HFF-Myc (cell line): ENCODE measurements around the gene RABL2B.
"Not testable (repeated sequence)": the region's sequence is repeated elsewhere in the genome, so short reads cannot be mapped to it uniquely, and the experiment has no call there.

Experiments used
- DNase-seq: peaks from one replicate; pipeline ENCODE4 v3.0.0-alpha.2; 2011; ENCODE audit warnings: low read depth; ENCODE audit errors: extremely low read depth
- H3K4me3 ChIP-seq: replicated peaks from 2 replicates; pipeline ENCODE4 v1.5.1; 2011; ENCODE audit warnings: low read depth, mild to moderate bottlenecking, control low read depth, low read length
- TF ChIP-seq, protein P1 (sequence below): IDR thresholded peaks from 2 replicates; pipeline ENCODE4 v1.5.1; 2012; ENCODE audit warnings: mild to moderate bottlenecking, low read depth, low read length, control low read depth; ENCODE audit errors: missing control alignments

Gene RABL2B

DNA sequence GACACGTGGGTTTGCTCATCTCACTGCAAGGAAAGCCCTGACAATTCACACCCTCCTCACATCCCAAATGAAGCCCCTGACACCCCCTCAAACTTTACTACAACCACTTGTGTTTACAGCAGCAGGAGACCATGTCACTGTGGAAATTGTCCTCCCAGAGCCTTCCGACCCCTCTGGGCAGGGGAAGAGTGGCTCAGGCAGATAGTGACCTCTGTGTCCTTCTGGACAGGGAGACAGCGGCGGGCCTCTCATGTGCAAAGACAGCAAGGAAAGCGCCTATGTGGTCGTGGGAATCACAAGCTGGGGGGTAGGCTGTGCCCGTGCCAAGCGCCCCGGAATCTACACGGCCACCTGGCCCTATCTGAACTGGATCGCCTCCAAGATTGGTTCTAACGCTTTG lies 39.0 kb downstream of the RABL2B start:
- H3K4me3 ChIP-seq, result not testable (repeated sequence)

DNA sequence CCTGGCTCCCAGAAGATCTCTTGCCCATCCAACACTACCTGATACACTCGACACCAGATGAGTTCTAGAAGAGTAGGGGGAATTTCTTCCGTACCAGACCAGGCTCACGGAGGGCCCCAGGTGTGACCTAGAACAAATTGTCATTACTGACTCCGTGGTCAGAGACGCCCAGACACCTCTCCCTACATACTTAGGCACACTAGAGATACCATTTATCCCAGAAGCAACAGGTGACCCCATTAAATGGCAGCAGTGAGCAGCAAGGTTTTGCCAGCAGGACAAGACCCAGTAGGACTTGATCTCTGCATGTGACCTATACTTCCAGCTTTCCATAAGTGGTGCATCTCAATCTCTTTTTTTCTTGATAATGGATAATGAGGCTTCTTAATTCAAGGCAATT lies 42.7 kb downstream of the RABL2B start:
- not testable (repeated sequence) for DNase-seq, H3K4me3 ChIP-seq

More for the DNA sequence above, 39.0 kb downstream of the RABL2B start:
- DNase-seq, result not testable (repeated sequence)

DNA sequence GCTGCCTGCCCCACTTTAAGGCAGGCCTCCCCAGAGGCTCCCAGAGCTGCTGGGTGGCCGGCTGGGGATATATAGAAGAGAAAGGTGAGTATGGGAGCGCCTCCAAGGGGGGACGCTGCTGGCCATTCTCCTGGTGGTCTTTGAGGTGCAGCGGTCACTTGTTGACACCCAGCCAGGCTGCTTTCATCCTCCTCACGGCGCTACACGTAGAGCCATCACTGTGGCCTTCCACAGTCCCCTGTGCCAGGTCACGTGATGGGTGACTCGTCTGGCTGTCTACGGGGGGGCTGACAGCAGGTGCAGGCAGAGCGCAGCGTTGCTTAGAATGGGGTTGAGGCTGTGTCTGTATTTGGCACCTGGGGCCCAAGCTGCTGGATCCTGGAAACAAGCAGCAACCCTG lies 43.5 kb downstream of the RABL2B start:
- H3K4me3 ChIP-seq, result no peak overlapping the region
- DNase-seq, result no peak
- TF ChIP-seq, protein P1, sequence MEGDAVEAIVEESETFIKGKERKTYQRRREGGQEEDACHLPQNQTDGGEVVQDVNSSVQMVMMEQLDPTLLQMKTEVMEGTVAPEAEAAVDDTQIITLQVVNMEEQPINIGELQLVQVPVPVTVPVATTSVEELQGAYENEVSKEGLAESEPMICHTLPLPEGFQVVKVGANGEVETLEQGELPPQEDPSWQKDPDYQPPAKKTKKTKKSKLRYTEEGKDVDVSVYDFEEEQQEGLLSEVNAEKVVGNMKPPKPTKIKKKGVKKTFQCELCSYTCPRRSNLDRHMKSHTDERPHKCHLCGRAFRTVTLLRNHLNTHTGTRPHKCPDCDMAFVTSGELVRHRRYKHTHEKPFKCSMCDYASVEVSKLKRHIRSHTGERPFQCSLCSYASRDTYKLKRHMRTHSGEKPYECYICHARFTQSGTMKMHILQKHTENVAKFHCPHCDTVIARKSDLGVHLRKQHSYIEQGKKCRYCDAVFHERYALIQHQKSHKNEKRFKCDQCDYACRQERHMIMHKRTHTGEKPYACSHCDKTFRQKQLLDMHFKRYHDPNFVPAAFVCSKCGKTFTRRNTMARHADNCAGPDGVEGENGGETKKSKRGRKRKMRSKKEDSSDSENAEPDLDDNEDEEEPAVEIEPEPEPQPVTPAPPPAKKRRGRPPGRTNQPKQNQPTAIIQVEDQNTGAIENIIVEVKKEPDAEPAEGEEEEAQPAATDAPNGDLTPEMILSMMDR, result no peak

DNA sequence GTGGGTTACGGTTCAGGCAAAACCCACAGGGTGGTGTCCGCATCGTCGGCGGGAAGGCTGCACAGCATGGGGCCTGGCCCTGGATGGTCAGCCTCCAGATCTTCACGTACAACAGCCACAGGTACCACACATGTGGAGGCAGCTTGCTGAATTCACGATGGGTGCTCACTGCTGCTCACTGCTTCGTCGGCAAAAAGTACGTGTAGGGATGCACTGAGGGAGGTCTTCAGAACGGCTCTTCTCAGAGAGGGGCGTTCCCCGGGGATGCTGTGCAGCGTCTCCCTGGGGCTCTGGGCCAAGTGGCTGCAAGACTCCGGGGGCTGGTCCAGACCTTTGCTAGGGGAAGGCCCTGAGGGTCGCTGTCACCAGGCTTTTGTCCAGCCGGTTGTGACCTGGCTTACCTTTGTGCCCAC lies 44.2 kb downstream of the RABL2B start:
- no peak for DNase-seq
- TF ChIP-seq, protein P1, result no peak
- no peak overlapping the region for H3K4me3 ChIP-seq

DNA sequence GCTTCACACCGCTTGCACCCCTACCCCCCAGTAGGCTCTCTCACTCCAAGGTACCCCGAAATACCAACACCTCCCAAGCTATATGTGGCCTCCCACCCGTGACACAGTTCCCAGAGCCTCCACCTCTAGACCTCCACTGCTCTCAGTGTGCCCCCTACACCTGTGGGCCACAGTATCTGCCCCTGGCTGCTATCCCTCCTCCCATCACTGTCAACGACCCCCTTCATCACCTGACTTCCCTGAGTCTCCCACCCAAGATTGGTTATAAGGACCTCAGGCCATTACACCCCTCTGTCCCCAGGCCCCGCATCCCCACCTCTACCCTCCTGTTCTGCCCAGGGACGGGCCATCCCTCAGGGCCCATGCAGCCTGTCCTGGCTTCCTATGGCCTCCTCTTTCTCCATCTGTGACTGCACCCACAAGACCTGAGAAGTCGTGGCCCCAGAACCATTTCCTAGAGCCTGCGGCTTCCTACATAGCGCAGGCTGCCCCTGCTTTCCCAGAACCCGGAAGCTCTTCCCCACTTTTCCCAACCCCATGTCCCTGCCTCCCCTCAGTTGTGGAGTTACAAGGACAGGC lies 44.7 kb downstream of the RABL2B start:
- no peak for DNase-seq
- no peak overlapping the region for H3K4me3 ChIP-seq
- TF ChIP-seq, protein P1, result no peak

DNA sequence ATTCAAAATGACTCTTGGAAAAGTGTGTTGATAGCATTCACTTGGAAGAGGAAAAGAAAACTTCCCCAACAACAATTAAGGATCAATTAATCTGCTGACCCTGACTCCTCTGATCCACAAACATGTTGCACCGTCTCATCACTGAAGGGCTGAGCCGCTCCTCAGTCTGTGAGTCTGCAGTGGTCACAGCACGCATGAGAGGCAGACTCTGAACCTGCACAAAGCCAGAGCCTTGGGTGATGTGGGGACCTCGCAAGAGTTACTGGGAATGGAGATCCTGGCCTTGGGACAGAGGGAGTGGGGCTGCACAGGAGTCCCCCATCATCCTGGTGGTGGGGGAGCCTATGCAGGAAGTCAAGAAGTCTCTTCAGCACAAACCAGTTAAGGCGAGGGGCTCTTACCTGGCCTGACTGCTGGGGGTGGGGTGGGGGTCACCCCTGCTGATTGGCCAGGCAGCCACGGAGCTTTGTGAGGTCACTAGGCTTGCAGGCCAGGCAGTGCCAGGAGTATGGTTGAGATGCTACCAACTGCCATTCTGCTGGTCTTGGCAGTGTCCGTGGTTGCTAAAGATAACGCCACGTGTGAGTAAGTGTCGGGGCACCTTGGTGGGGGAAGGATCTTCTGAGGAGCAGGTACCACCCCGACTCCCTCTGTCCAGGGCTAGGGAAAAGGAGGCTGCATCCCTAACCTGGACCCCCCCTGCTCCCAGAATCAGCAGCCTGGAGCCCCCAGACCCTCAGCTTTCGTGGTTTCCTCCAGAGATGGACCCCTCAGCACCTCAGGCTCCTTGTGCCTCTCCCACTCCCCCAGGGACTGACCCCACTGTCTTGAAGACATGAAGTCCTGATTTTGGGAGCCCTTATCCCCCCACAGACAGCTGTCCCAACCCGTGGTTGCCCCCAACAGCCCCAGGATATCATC lies 45.4 kb downstream of the RABL2B start, which contains the start of gene ACR:
TSS of gene ACR (plus strand) at position 477 of the 921 bp plus-strand sequence. CDS start at position 509, 32 bp downstream.
- TF ChIP-seq, protein P1, result no peak
- DNase-seq, result no peak
- H3K4me3 ChIP-seq, result no peak within 1 kb of the TSS

DNA sequence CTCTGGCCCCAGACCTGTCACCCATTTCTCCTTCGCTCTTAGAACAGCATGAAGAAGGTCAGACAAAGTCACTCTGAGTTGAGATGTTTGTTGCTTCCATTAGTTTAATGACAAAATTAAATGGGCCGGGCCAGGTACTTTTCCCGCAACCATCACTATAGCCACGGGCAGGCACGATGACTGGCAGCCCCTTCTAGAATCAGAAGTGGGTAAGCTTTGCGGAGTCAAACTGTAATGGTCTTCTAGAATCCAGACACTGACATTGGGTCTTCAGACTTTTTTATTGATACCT lies 47.8 kb downstream of the RABL2B start:
- no peak for DNase-seq
- TF ChIP-seq, protein P1, result no peak
- no peak overlapping the region for H3K4me3 ChIP-seq
